GM13976 (cell line): ENCODE results near the gene SLC39A13.

ENCODE experiments used
- DNase-seq: peaks from one replicate; pipeline ENCODE4 v3.0.0; 2012; ENCODE audit warnings: low spot score
- in situ Hi-C: fragments of 300-500 bp; cut with MboI; formaldehyde crosslinking; loops from one replicate; pipeline ENCODE4 v1.12.0; 2022; ENCODE audit warnings: low sequenced_read_pairs, mixed read lengths, inconsistent platforms; ENCODE audit not compliant: unreplicated experiment
- TF ChIP-seq, protein P1 (sequence below): IDR thresholded peaks from 2 replicates; pipeline ENCODE4 v1.5.1; 2012; ENCODE audit warnings: borderline replicate concordance, mild to moderate bottlenecking; ENCODE audit not compliant: insufficient read depth; ENCODE audit errors: extremely low read depth, missing control alignments, control extremely low read depth

SLC39A13 gene

DNA sequence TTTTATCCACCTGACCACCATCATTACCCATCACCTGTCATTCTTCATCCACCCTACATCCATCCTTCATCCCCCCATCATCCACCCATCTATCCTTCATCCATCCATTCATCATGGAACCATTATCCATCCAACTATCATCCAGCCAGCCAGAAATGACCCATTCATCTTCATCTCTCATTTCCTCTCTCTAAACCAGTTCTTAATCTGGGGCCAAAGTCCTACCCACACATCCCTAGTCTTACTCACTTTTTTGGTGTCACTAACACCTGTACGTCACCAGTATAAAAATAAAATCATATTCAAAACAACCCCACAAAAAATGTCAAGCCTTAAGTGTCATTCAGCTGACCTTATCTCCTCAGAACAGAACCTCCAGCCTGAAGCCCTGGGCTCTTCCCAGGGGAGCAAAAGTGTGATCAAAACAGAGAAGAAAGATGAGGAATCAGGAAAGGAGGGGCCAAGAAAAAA, 42.3 kb upstream of the SLC39A13 start:
- in situ Hi-C loops: no loop called here
- TF ChIP-seq, protein P1, sequence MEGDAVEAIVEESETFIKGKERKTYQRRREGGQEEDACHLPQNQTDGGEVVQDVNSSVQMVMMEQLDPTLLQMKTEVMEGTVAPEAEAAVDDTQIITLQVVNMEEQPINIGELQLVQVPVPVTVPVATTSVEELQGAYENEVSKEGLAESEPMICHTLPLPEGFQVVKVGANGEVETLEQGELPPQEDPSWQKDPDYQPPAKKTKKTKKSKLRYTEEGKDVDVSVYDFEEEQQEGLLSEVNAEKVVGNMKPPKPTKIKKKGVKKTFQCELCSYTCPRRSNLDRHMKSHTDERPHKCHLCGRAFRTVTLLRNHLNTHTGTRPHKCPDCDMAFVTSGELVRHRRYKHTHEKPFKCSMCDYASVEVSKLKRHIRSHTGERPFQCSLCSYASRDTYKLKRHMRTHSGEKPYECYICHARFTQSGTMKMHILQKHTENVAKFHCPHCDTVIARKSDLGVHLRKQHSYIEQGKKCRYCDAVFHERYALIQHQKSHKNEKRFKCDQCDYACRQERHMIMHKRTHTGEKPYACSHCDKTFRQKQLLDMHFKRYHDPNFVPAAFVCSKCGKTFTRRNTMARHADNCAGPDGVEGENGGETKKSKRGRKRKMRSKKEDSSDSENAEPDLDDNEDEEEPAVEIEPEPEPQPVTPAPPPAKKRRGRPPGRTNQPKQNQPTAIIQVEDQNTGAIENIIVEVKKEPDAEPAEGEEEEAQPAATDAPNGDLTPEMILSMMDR: no peak
- DNase-seq: no peak

DNA sequence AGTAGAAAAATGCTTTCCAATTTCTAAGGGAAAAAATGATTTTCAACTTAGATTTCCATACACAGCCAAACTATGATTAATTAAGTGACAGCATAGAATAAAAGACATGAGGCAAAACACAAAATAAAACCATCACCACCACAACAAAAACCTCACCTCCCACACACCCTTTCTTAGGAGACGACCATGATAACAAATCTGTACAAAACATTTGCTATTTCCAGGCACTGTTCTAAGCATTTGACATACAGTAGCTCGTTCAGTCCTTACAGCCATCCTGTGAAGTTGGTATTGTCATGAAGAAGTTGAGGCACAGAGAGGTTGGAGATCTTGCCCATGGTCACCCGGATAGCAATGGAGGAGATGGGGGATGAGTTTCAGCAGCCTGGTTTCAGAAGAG, 38.7 kb upstream of the SLC39A13 start:
- DNase-seq: no peak
- TF ChIP-seq, protein P1: no peak
- in situ Hi-C loops: no loop called here

DNA sequence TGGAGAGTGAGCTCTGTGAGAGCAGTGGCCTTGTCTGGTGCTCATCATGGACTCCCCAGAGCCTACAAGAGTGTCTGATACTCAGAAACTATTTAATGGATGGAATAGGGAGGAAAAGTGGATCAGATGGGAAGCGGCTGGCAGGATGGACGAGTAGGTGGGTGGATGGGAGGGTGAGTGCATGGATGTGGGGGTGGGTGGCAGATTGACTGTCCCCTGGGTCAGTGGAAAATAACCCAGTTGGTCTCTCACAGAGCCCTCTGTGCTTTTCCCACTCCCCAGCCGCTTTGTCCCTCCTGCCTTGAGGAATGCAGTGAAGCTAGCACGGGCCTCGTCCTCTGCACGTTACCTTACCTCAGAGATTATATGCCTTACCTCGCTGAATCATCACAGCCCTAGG, 36.0 kb upstream of the SLC39A13 start:
- in situ Hi-C loops: no loop called here
- TF ChIP-seq, protein P1: no peak
- DNase-seq: no peak

DNA sequence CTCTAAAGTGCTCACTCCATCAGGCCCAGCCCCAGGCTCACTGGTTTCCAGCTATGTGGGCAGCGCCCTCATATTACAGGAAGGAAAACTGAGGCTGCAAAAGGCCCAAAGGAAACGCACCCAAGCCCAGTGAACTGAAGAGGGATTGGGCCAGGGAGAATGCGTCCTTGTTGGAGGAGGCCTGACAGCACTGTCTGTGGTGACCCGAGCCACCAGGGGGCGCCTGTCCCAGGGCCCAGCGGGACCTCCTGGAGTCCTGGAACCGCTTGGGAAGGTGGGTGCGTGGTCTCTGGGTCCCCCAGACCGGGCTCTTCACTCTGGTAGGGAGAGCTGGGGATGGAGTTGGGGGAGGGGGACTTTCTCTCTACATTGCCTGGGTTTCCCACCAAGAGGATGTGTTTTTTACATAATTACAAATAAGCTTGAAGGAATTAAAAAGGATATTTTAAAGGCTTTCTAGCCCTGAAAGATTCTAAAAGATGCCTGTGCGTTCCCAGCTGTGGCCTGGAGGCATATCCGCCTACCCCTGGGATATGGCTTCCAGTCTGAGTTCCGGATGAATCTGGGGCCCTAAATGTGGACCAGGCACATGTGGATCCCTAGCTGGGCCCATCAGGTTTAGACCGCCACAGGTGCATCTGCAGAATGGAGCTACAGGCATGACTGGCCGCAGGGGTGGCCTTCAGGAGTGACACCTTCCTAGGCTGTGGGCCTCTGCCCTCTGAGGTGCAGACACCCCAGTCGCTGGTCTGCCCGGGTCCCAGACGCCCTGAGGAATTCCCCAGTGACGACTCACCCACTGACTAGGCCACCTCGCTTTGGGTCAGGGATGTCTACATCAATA, 34.3 kb upstream of the SLC39A13 start:
- TF ChIP-seq, protein P1: peak; percentile 92
- in situ Hi-C loops: no loop called here
- DNase-seq: peak; percentile 86

DNA sequence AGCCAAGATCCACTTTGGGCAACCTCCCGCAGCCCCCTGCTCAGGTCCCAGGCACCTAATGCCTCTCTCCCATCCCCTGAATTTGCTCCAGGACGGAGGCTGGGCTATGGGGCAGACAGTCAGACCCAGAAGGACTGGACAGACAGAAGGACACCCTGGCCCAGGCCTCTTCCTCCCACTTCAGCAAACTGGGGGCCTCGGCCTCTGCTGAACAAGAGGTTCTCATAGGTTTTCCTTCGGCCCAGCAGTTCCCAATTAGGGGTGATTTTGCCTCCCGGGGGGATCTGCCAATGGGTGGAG, 33.7 kb upstream of the SLC39A13 start:
- TF ChIP-seq, protein P1: no peak
- DNase-seq: no peak
- in situ Hi-C loops: no loop called here

DNA sequence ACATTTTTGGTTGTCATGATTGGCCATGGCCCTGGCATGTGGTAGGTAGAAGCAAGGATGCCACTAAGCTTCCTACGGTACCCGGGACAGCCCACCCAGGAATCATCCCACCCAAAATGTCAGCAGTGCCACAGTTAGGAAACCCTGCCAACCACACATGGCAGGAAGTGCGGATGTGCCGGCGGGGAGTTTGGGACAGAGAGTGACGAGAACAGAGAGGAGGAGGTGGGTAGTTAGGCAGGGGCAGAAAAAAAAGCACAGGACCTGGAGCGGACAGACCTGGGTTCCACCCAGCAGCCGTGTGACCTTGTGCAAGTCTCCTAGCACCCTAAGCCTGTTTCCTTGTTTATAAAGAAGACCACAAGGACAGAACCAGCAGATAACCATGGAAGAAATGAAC, 33.4 kb upstream of the SLC39A13 start:
- no peak for DNase-seq
- TF ChIP-seq, protein P1: no peak
- in situ Hi-C loops: no loop called here
